AG09309 (cell line): ENCODE data around the gene FAT3.

Experiments
- DNase-seq: peaks from one replicate; pipeline ENCODE4 v3.0.0-alpha.2; 2010; ENCODE audit warnings: low read depth
- H3K4me3 ChIP-seq: 2 replicates; pipeline ENCODE4 v1.5.1; 2011; ENCODE audit warnings: mild to moderate bottlenecking, low read depth, low read length, moderate library complexity; ENCODE audit not compliant: control insufficient read depth
- TF ChIP-seq, protein P1 (sequence below): IDR thresholded peaks from 2 replicates; pipeline ENCODE4 v1.5.1; 2011; ENCODE audit warnings: mild to moderate bottlenecking, low read depth, low read length, inconsistent platforms; ENCODE audit not compliant: insufficient read depth, control insufficient read depth; ENCODE audit errors: missing control alignments

Gene FAT3

DNA sequence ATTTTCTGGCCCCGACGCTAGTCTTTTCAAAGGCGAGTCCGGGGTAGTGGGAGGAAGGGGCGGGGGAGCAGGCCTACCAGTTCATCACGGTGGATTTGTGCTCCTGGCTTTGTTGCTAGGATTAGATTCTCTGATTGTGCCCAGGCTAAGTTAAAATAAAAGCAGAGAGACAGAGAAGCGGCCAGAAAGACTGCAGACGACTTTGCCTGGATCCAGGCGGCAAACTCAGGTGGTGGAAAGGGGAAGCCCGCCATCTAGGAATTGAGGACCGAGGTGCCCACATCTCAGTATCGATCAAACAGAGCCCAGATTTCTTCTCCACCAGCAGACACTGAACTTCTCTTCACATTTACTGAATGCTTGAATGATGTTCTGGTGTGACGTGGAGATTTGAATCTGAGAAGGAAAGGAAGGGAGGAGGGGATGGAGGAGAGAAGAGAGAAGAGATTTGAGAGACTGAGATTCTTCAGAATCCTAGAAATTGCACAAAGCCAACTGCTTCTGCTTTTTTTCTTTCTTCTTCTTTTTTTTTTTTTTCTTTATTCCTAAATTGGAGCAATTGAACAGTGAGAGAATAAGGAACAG, 2.7 kb downstream of the FAT3 start:
- DNase-seq: no peak
- TF ChIP-seq, protein P1, sequence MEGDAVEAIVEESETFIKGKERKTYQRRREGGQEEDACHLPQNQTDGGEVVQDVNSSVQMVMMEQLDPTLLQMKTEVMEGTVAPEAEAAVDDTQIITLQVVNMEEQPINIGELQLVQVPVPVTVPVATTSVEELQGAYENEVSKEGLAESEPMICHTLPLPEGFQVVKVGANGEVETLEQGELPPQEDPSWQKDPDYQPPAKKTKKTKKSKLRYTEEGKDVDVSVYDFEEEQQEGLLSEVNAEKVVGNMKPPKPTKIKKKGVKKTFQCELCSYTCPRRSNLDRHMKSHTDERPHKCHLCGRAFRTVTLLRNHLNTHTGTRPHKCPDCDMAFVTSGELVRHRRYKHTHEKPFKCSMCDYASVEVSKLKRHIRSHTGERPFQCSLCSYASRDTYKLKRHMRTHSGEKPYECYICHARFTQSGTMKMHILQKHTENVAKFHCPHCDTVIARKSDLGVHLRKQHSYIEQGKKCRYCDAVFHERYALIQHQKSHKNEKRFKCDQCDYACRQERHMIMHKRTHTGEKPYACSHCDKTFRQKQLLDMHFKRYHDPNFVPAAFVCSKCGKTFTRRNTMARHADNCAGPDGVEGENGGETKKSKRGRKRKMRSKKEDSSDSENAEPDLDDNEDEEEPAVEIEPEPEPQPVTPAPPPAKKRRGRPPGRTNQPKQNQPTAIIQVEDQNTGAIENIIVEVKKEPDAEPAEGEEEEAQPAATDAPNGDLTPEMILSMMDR: no peak
- H3K4me3 ChIP-seq: peak overlapping the region; percentile 45

DNA sequence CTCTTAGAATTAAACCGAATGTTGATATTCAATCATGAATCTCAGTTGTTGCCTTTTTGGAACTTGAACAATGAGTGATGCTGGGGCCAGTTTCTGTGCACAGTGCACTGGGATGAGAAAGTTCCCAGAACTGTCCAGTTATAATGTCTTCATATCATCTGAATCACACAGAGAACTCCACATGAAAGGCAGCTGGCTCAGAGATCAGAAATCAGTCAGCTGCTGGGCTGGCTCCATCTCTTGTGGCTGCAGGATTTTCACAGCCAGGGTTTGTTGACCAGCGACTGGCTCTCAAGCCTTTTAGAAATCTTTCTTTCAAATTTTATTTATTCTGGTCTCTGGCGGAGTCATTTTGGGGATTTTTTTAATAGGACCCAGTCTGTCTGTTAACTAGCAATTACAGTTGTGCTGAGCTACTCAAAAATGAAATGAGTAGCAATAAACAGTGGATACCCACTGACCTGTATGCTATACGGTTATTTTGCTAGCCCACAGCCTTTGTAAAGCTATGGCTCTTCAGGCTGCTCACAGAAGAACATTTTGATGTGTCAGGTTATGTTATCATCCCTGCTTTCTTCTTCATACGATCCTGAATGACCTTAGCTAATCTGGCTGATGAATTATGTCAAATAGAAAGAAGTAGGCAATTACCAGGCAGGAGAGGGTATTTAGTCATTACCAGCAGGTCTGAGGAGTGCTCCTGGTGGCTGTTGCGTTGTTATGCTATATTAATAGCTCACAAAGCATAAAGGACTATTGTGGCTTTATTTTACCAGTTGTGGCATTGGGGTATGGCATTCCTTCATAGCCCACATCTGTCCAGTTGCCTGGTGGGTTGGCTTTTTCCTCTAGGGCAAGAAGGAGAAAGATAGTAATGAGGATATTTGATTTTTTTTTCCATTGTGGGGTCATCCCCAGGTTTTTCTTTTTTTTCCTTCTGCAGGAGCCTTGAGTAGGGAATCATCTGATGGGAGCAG, 3.6 kb downstream of the FAT3 start:
- DNase-seq: no peak
- TF ChIP-seq, protein P1: no peak
- H3K4me3 ChIP-seq: no peak overlapping the region

DNA sequence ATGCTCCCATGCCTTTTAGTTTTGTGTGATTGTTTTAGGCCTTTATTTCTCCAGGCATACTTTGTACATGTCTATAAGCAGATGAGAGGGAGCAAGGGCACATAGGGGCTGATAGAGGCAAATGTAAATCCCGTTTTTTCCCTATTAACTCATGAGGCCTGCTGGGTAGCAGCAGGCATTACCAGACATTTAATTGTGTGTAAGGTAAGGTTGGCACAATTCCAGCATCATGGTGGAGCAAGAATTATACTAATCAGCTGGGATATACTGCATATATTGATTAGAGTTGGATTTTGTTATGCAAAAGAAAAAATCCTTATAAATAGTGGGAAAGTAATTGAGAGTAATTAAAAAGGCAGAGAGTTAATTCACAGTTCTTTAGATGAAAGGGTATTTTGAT, 12.2 kb downstream of the FAT3 start:
- no peak overlapping the region for H3K4me3 ChIP-seq
- DNase-seq: no peak
- TF ChIP-seq, protein P1: no peak

DNA sequence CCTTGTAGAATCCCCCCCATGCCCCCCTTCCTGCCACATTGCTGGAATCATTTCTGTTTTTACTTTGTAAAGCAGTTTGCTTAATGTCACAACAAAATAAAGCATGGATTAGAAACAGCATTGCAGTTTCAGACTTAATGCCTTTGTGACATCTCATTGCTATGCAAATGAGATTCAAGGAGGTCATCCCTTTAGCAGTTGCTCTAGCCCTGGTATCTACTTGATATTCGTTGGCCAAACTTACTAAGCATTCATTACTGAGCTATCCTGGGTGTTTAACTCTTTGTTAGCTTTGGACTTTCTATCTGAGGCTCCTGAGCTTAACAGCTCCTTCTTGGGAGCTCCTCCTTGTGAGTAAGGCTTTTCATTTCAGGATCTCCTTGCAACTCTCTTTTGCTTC, 16.3 kb downstream of the FAT3 start:
- DNase-seq: no peak
- H3K4me3 ChIP-seq: no peak overlapping the region
- TF ChIP-seq, protein P1: no peak

DNA sequence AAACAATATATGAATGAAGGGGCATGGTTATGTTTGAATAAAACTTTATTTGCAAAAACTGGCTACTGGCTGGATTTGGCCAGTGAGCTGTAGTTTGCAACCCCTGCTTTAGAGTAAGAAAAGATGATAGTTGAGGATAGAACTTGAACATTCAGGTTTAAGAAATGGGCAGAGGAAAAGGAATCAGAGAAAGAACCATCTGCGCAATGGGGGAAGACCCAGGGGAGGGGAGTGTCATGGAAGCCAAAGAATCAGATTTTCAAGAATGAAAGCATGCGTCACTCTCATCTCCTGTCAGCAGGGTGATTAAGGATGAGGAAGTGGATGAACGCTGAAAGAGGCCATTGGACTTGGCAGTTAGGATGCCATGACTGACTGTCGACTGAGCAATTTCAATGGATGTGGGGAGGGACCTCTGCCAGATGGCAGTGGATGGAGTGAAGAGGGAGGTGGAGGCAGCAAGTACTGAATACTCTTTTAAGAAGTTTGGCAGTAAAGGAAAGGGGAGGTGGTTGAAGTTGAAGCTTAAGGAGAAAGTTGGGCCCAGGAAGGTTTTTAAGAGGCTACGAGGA, 21.2 kb downstream of the FAT3 start:
- no peak overlapping the region for H3K4me3 ChIP-seq
- DNase-seq: no peak
- TF ChIP-seq, protein P1: no peak

DNA sequence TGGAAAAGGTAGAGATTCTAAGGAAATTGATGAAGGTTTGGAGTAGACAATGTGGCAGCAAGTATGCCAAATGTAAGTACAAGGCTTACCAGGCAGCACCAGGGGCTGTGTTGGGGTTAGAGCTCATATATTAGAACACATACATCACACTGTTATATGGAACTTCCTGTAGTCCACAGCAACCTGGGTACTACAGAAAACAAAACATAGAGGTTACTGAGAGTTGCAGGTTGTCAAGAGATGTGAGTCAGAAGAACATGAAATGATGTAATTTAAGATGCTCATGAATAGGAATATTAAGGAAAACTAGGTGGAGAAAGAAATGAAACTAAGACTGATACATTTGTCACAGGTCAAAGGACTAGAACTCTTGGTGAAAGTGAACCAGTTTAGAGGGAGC, 22.0 kb downstream of the FAT3 start:
- no peak overlapping the region for H3K4me3 ChIP-seq
- DNase-seq: no peak
- TF ChIP-seq, protein P1: no peak
